ENCODE results near the gene ZNF467.

Gene ZNF467

GRCh38 chr7:149808311-149808710 is 34.9 kb upstream of the ZNF467 start:
- DNase-seq = no peak

GRCh38 chr7:149806726-149807125 is 33.3 kb upstream of the ZNF467 start:
- DNase-seq = no peak

GRCh38 chr7:149804106-149804505 is 30.7 kb upstream of the ZNF467 start:
- DNase-seq = no peak

- DNase-seq = no peak
These were observed 30.2 kb upstream of the ZNF467 start for GRCh38 chr7:149803551-149804074.

- DNase-seq = no peak
These were observed 29.6 kb upstream of the ZNF467 start for GRCh38 chr7:149802966-149803365.

GRCh38 chr7:149801816-149802215 is 28.4 kb upstream of the ZNF467 start:
- no peak for DNase-seq

GRCh38 chr7:149801002-149801566 is 27.7 kb upstream of the ZNF467 start:
- DNase-seq = no peak

GRCh38 chr7:149800169-149800555 is 26.8 kb upstream of the ZNF467 start:
- no peak for DNase-seq

- DNase-seq = no peak
These were observed 26.2 kb upstream of the ZNF467 start for GRCh38 chr7:149799397-149800168.

- DNase-seq = no peak
These were observed 24.4 kb upstream of the ZNF467 start for GRCh38 chr7:149797771-149798170.

GRCh38 chr7:149796287-149796860 is 23.0 kb upstream of the ZNF467 start:
- DNase-seq = no peak

GRCh38 chr7:149795126-149795525 is 21.7 kb upstream of the ZNF467 start:
- no peak for DNase-seq

- no peak for DNase-seq
These were observed 21.3 kb upstream of the ZNF467 start for GRCh38 chr7:149794661-149795060.

GRCh38 chr7:149793261-149793660 is 19.9 kb upstream of the ZNF467 start:
- no peak for DNase-seq

GRCh38 chr7:149792220-149792595 is 18.8 kb upstream of the ZNF467 start:
- DNase-seq = no peak

- no peak for DNase-seq
These were observed 18.2 kb upstream of the ZNF467 start for GRCh38 chr7:149791411-149792219.

GRCh38 chr7:149790754-149791360 is 17.5 kb upstream of the ZNF467 start:
- DNase-seq = no peak

GRCh38 chr7:149790146-149790548 is 16.8 kb upstream of the ZNF467 start:
- no peak for DNase-seq

GRCh38 chr7:149789101-149789500 is 15.7 kb upstream of the ZNF467 start:
- no peak for DNase-seq

GRCh38 chr7:149788300-149788851 is 15.0 kb upstream of the ZNF467 start:
- DNase-seq = no peak

GRCh38 chr7:149787428-149788299 is 14.3 kb upstream of the ZNF467 start:
- no peak for DNase-seq

- DNase-seq = no peak
These were observed 12.6 kb upstream of the ZNF467 start for GRCh38 chr7:149785983-149786382.

Measured in NCI-H1048 (cell line).